CD4-positive, alpha-beta memory T cell (primary cell): Measurements from ENCODE around the gene CHMP2A. TPM values are rescaled to one million over a fixed set of nuclear protein-coding genes. Genes with fewer than 3 reads are reported as not detected.

Source experiments
- CTCF ChIA-PET: fragments of 350-600 bp; sonication (Branson Sonifier 250); formaldehyde crosslinking; loops from one replicate; lab custom pipeline; 2021; ENCODE audit warnings: inconsistent platforms; ENCODE audit not compliant: partially characterized antibody; lab: Charles Lee
- POLR2A ChIA-PET: fragments of 350-600 bp; sonication (Branson Sonifier 250); formaldehyde crosslinking; loops from one replicate; lab custom pipeline; 2021; ENCODE audit not compliant: partially characterized antibody; lab: Charles Lee
- DNase-seq, 5 donors: peaks; one replicate each; pipeline versions ENCODE4 v3.0.0 to v3.0.0-alpha.2; 2020 to 2022; ENCODE audit warnings: mixed read lengths in 1 of 5
- H3K27ac ChIP-seq: one replicate; pipeline ENCODE4 v1.7.0; 2013; ENCODE audit warnings: low read depth, low read length
- H3K27me3 ChIP-seq: 2 replicates; pipeline ENCODE4 v1.7.0; 2013; ENCODE audit warnings: mild to moderate bottlenecking, low read length, moderate library complexity; ENCODE audit not compliant: insufficient read depth
- H3K36me3 ChIP-seq: 2 replicates; pipeline ENCODE4 v1.7.0; 2013; ENCODE audit warnings: mild to moderate bottlenecking, low read length, moderate library complexity; ENCODE audit not compliant: insufficient read depth
- H3K4me1 ChIP-seq: 2 replicates; pipeline ENCODE4 v1.7.0; 2013; ENCODE audit warnings: mild to moderate bottlenecking, low read length, moderate library complexity; ENCODE audit not compliant: insufficient read depth
- H3K4me3 ChIP-seq, 2 donors: one replicate each; pipeline ENCODE4 v1.7.0; 2013; ENCODE audit warnings: low read length in 2 of 2, mild to moderate bottlenecking in 1 of 2
- H3K9me3 ChIP-seq, 2 donors: one replicate each; pipeline ENCODE4 v1.7.0; 2013; ENCODE audit warnings: low read length in 2 of 2, control low read depth in 1 of 2; ENCODE audit not compliant: control insufficient read depth in 1 of 2
- H3K27ac Mint-ChIP-seq, 7 donors: one replicate each; pipeline ENCODE4 v1.8.0; 2020 to 2021; ENCODE audit warnings: mixed read lengths in 7 of 7, mild to moderate bottlenecking in 6 of 7, inconsistent platforms in 3 of 7, moderate library complexity in 3 of 7
- H3K27me3 Mint-ChIP-seq, 2 donors: one replicate each; pipeline ENCODE4 v1.8.0; 2020 to 2021; ENCODE audit warnings: mixed read lengths in 2 of 2
- H3K36me3 Mint-ChIP-seq, 2 donors: one replicate each; pipeline ENCODE4 v1.8.0; 2020 to 2021; ENCODE audit warnings: mixed read lengths in 2 of 2, inconsistent platforms in 1 of 2, mild to moderate bottlenecking in 1 of 2
- H3K4me1 Mint-ChIP-seq, 4 donors: one replicate each; pipeline ENCODE4 v1.8.0; 2020 to 2021; ENCODE audit warnings: mixed read lengths in 4 of 4, mild to moderate bottlenecking in 1 of 4
- H3K4me3 Mint-ChIP-seq, 8 donors: one replicate each; pipeline ENCODE4 v1.8.0; 2020 to 2021; ENCODE audit warnings: mixed read lengths in 8 of 8, mild to moderate bottlenecking in 7 of 8, moderate library complexity in 6 of 8, inconsistent platforms in 3 of 8
- H3K9me3 Mint-ChIP-seq, 8 donors: one replicate each; pipeline ENCODE4 v1.8.0; 2020 to 2021; ENCODE audit warnings: mixed read lengths in 8 of 8, mild to moderate bottlenecking in 5 of 8, inconsistent platforms in 3 of 8, moderate library complexity in 1 of 8
- intact Hi-C: fragments of 100-400 bp; cut with micrococcal nuclease; formaldehyde crosslinking; loops from one replicate; pipeline ENCODE4 v1.15.1; 2023
- polyA plus RNA-seq, 2 donors: library from polyadenylated mRNA; unstranded; fragments of 300-500 nt; fragmentation: Illumina TruSeq; gene quantifications; one replicate each; pipeline ENCODE4 v1.2.3, GENCODE V29; 2021
- total RNA-seq, 2 experiments: library from RNA; stranded (reverse); gene quantifications; one replicate each; pipeline ENCODE4 v1.2.3, GENCODE V29; 2021

CHMP2A gene
- total RNA-seq, result 10 to 100 TPM; 81.1 to 88.4 TPM
- polyA plus RNA-seq, result 100 to 1,000 TPM; 200 to 238 TPM

- CTCF ChIA-PET, result interaction anchor here (0.9 to 3.8 kb wide), 5 partner anchors 13 to 41 kb away, joined by 3 to 28 read pairs (median 6); partner anchors contain the start of gene ZBTB45
- Mint-ChIP-seq H3K4me3 (peak within 1 kb of the TSS; percentile 96 to 98 (median 97)), H3K36me3 (peaks cover 35 to 72% of the 10 kb centered on the region in 2 donors), H3K4me1 (peaks cover 32 to 70% (median 48%) of the 10 kb centered on the region in 4 donors), H3K27me3 (no peaks in the 10 kb centered on the region), H3K9me3 (peaks cover 0 to 5% (median 0%) of the 10 kb centered on the region in 8 donors), H3K27ac (peak within 1 kb of the TSS; percentile 97 to 99 (median 99))
- intact Hi-C loops, result loop anchor here (1.0 kb wide), 1 partner anchor 10 kb away; the partner anchor contains the start of gene TRIM28
- peak; percentile 94 to 97 (median 95) for DNase-seq
- POLR2A ChIA-PET, result interaction anchor here (0.8 to 3.6 kb wide), 17 partner anchors 9 to 371 kb away, joined by 3 to 89 read pairs (median 7); partner anchors contain the start of genes ERVK3-1, MZF1, TRIM28 and ZBTB45
- H3K9me3 ChIP-seq, result no peaks in the 10 kb centered on the region
- H3K27me3 ChIP-seq, result no peaks in the 10 kb centered on the region
- H3K4me1 ChIP-seq, result peaks cover 47% of the 10 kb centered on the region
- peak within 1 kb of the TSS; percentile 85 to 100 for H3K4me3 ChIP-seq
- peaks cover 49% of the 10 kb centered on the region for H3K36me3 ChIP-seq
- H3K27ac ChIP-seq, result peak within 1 kb of the TSS; percentile 99
These were observed at the start of gene CHMP2A for GRCh38 chr19:58554494-58555368. Gene CHMP2A (minus strand): TSS chr19:58555105. CDS start chr19:58554212, 893 bp downstream.

GRCh38 chr19:58586133-58586765, 31.3 kb upstream of the CHMP2A start:
- peaks cover 12 to 16% of the 10 kb centered on the region in 2 donors for H3K36me3 Mint-ChIP-seq
- H3K4me1 Mint-ChIP-seq, result peaks cover 4 to 9% (median 8%) of the 10 kb centered on the region in 4 donors
- H3K4me3 Mint-ChIP-seq, result no peak overlapping the region
- intact Hi-C loops, result no loop called here
- no peak for DNase-seq
- ChIA-PET POLR2A (no interaction called here), CTCF (interaction anchor here (13.2 kb wide), 1 partner anchor 68 kb away, joined by 260 read pairs; the partner anchor contains the start of genes SLC27A5 and ZBTB45)
- no peaks in the 10 kb centered on the region for H3K27me3 ChIP-seq
- no peak overlapping the region for H3K4me3 ChIP-seq
- H3K9me3 Mint-ChIP-seq, result no peaks in the 10 kb centered on the region
- H3K4me1 ChIP-seq, result no peaks in the 10 kb centered on the region
- no peaks in the 10 kb centered on the region for H3K9me3 ChIP-seq
- H3K27me3 Mint-ChIP-seq, result no peaks in the 10 kb centered on the region
- no peak overlapping the region for H3K27ac Mint-ChIP-seq
- peaks cover 10% of the 10 kb centered on the region for H3K36me3 ChIP-seq
- no peak overlapping the region for H3K27ac ChIP-seq

GRCh38 chr19:58585442-58586132, 30.7 kb upstream of the CHMP2A start:
- H3K27ac Mint-ChIP-seq, result peak overlapping the region in 2 of 7 donors; percentile 27 to 81
- H3K9me3 ChIP-seq, result no peaks in the 10 kb centered on the region
- peaks cover 14 to 19% of the 10 kb centered on the region in 2 donors for H3K36me3 Mint-ChIP-seq
- H3K4me1 Mint-ChIP-seq, result peaks cover 8 to 13% (median 13%) of the 10 kb centered on the region in 4 donors
- no peak overlapping the region for H3K4me3 Mint-ChIP-seq
- no peak for DNase-seq
- H3K27me3 ChIP-seq, result no peaks in the 10 kb centered on the region
- no peaks in the 10 kb centered on the region for H3K4me1 ChIP-seq
- POLR2A ChIA-PET, result no interaction called here
- H3K36me3 ChIP-seq, result peaks cover 10% of the 10 kb centered on the region
- no peak overlapping the region for H3K27ac ChIP-seq
- H3K27me3 Mint-ChIP-seq, result no peaks in the 10 kb centered on the region
- intact Hi-C loops, result no loop called here
- no peaks in the 10 kb centered on the region for H3K9me3 Mint-ChIP-seq
- H3K4me3 ChIP-seq, result no peak overlapping the region
- CTCF ChIA-PET, result interaction anchor here (13.2 kb wide), 1 partner anchor 67 kb away, joined by 260 read pairs; the partner anchor contains the start of genes SLC27A5 and ZBTB45

DNA sequence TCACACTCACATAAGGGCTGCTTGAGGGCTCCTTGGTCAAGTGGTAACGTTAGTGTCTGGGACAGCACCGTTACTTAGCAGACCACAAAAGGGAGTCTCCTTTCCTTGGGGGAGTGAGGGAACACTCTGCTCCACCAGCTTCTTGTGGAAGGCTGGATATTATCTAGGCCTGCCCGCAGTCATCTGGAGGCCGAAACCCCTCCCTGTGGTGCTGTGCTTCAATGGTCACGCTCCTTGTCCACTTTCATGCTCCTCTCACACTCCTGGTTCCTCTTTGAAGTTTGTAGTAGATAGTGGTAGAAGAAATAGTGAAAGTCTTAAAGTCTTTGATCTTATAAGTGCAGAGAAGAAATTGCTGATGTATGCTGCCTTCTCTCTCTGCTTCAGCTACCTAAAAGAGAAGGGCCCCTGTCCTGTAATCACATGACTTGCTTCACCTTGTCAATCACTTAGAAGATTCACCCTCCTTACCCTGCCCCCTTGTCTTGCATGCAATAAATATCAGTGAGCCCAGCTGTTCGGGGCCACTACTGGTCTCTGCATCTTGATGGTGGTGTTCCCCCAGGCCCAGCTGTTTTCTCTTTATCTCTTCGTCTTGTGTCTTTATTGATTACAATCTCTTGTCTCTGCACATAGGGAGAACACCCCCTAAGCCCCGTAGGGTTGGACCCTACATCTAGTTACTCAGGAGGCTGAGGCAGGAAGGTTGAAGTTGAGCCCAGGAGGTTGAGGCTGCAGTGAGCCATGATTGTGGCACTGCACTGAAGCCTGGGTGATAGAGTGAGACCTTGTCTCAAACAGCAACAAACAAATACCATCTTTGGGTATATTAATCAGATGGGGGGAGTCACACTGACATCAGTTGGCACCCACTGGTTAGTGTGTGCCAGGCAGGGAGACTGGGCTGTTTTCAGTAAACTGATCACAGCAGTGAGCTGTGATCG, 29.9 kb upstream of the CHMP2A start:
- no peaks in the 10 kb centered on the region for H3K27me3 ChIP-seq
- H3K4me1 Mint-ChIP-seq, result peaks cover 8 to 15% (median 13%) of the 10 kb centered on the region in 4 donors
- H3K4me3 Mint-ChIP-seq, result no peak overlapping the region
- POLR2A ChIA-PET, result interaction anchor here (1.5 kb wide), 1 partner anchor 41 kb away, joined by 3 read pairs; the partner anchor contains the start of gene TRIM28
- no peaks in the 10 kb centered on the region for H3K27me3 Mint-ChIP-seq
- CTCF ChIA-PET, result interaction anchor here (13.2 kb wide), 1 partner anchor 67 kb away, joined by 260 read pairs; the partner anchor contains the start of genes SLC27A5 and ZBTB45
- DNase-seq, result no peak
- H3K36me3 Mint-ChIP-seq, result peaks cover 14 to 19% of the 10 kb centered on the region in 2 donors
- no peak overlapping the region for H3K4me3 ChIP-seq
- H3K9me3 Mint-ChIP-seq, result no peaks in the 10 kb centered on the region
- peak overlapping the region in 4 of 7 donors; percentile 15 to 70 (median 40) for H3K27ac Mint-ChIP-seq
- peaks cover 10% of the 10 kb centered on the region for H3K36me3 ChIP-seq
- intact Hi-C loops, result no loop called here
- H3K4me1 ChIP-seq, result no peaks in the 10 kb centered on the region
- H3K9me3 ChIP-seq, result no peaks in the 10 kb centered on the region
- no peak overlapping the region for H3K27ac ChIP-seq

DNA sequence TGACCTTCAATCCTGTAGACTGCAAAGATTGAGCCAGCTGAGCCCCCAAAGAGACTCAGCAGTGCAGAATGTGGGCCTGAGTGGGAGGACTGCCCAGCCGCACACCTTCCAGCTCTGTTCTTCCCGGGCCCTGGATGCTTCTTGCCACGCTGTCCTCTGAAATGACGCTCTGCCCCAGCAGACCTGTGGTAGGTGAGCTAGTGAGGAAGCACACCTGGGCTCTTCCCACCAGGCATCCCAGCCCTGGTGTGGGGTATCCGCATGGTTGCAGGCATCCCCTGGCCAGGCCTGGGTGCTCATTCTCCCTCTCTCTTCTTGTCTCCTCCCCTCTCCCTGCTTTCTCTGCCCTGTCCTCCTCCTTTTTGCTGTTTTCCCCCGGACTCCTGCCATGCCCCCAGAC, 28.1 kb upstream of the CHMP2A start:
- Mint-ChIP-seq H3K27me3 (no peaks in the 10 kb centered on the region), H3K36me3 (peaks cover 14 to 21% of the 10 kb centered on the region in 2 donors), H3K9me3 (no peaks in the 10 kb centered on the region), H3K4me3 (no peak overlapping the region), H3K27ac (peak overlapping the region in 2 of 7 donors; percentile 1 to 58), H3K4me1 (peaks cover 16 to 32% (median 26%) of the 10 kb centered on the region in 4 donors)
- Histone ChIP-seq H3K4me1 (no peaks in the 10 kb centered on the region), H3K36me3 (peaks cover 10% of the 10 kb centered on the region), H3K4me3 (no peak overlapping the region), H3K9me3 (no peaks in the 10 kb centered on the region), H3K27ac (no peak overlapping the region), H3K27me3 (no peaks in the 10 kb centered on the region)
- no peak for DNase-seq
- CTCF ChIA-PET, result interaction anchor here (13.2 kb wide), 1 partner anchor 65 kb away, joined by 260 read pairs; the partner anchor contains the start of genes SLC27A5 and ZBTB45
- POLR2A ChIA-PET, result interaction anchor here (1.5 kb wide), 1 partner anchor 39 kb away, joined by 3 read pairs; the partner anchor contains the start of gene TRIM28
- intact Hi-C loops, result no loop called here
